ENCODE data around the gene SNAP47.
A peak's percentile ranks its signal among the peaks of the same experiment; 100 is the strongest.

The SNAP47 gene

DNA sequence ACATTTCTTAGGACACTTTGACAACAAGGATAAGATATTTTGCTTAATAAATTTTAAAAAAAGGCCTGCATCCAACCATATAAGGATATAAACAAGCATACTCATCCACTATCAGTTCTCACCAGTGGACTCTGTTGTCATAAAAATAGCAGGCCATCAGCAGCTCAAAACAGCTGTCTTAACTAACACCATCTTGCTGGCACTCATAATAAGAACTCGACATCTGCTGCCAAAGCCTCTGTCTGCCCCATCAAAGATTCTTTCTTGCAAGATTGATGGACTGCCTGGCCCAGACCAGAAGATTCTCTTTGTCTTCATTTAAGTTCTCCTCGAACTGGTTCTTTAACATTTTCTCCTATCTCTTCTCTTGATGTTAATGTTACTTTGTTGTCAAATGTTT lies 10.2 kb upstream of the SNAP47 start:
- Histone ChIP-seq H3K27ac (no peak overlapping the region), H3K79me2 (ENCODE audit: insufficient read depth, low read depth) (no peaks in the 10 kb centered on the region), H3K4me1 (ENCODE audit: low read depth, poor library complexity, severe bottlenecking) (peaks cover 20% of the 10 kb centered on the region), H3K4me3 (IDR thresholded peaks at IDR 0.05; ENCODE audit: insufficient read depth, low read depth, low read length) (no peak overlapping the region), H4K20me1 (ENCODE audit: insufficient read depth) (no peaks in the 10 kb centered on the region), H3K4me2 (no peak overlapping the region), H3K36me3 (ENCODE audit: insufficient read depth) (no peaks in the 10 kb centered on the region), H3K27me3 (ENCODE audit: insufficient read depth, low read depth) (no peaks in the 10 kb centered on the region), H2AFZ (ENCODE audit: low read depth) (no peak overlapping the region), H3K9ac (no peak overlapping the region)
- TF ChIP-seq, protein P1, sequence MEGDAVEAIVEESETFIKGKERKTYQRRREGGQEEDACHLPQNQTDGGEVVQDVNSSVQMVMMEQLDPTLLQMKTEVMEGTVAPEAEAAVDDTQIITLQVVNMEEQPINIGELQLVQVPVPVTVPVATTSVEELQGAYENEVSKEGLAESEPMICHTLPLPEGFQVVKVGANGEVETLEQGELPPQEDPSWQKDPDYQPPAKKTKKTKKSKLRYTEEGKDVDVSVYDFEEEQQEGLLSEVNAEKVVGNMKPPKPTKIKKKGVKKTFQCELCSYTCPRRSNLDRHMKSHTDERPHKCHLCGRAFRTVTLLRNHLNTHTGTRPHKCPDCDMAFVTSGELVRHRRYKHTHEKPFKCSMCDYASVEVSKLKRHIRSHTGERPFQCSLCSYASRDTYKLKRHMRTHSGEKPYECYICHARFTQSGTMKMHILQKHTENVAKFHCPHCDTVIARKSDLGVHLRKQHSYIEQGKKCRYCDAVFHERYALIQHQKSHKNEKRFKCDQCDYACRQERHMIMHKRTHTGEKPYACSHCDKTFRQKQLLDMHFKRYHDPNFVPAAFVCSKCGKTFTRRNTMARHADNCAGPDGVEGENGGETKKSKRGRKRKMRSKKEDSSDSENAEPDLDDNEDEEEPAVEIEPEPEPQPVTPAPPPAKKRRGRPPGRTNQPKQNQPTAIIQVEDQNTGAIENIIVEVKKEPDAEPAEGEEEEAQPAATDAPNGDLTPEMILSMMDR (conservative IDR thresholded peaks at IDR 0.05; ENCODE audit: low read depth, low read length), result no peak

DNA sequence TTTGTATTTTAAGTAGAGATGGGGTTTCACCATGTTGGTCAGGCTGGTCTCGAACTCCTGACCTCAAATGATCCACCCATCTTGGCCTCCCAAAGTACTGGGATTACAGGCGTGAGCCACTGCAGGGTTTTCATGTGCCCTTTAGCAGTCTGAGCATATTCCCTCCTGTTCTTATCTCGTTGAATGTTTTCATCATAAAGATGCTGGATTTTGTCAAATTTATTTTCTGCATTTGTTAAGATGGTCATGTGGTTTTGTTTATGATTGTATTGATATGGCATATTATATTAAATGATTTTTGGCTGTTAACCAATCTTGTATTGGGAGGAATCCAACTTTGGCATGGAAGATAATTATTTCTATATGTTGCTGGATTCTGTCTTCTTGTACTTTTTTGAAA lies 8.9 kb upstream of the SNAP47 start:
- H3K79me2 ChIP-seq (ENCODE audit: insufficient read depth, low read depth), result no peaks in the 10 kb centered on the region
- H4K20me1 ChIP-seq (ENCODE audit: insufficient read depth), result no peaks in the 10 kb centered on the region
- H3K4me2 ChIP-seq, result no peak overlapping the region
- TF ChIP-seq, protein P1 (conservative IDR thresholded peaks at IDR 0.05; ENCODE audit: low read depth, low read length), result no peak
- H3K27me3 ChIP-seq (ENCODE audit: insufficient read depth, low read depth), result no peaks in the 10 kb centered on the region
- H3K9ac ChIP-seq, result no peak overlapping the region
- H3K27ac ChIP-seq, result no peak overlapping the region
- no peak overlapping the region for H2AFZ ChIP-seq (ENCODE audit: low read depth)
- peaks cover 30% of the 10 kb centered on the region for H3K4me1 ChIP-seq (ENCODE audit: low read depth, poor library complexity, severe bottlenecking)
- no peaks in the 10 kb centered on the region for H3K36me3 ChIP-seq (ENCODE audit: insufficient read depth)
- H3K4me3 ChIP-seq (IDR thresholded peaks at IDR 0.05; ENCODE audit: insufficient read depth, low read depth, low read length), result no peak overlapping the region

DNA sequence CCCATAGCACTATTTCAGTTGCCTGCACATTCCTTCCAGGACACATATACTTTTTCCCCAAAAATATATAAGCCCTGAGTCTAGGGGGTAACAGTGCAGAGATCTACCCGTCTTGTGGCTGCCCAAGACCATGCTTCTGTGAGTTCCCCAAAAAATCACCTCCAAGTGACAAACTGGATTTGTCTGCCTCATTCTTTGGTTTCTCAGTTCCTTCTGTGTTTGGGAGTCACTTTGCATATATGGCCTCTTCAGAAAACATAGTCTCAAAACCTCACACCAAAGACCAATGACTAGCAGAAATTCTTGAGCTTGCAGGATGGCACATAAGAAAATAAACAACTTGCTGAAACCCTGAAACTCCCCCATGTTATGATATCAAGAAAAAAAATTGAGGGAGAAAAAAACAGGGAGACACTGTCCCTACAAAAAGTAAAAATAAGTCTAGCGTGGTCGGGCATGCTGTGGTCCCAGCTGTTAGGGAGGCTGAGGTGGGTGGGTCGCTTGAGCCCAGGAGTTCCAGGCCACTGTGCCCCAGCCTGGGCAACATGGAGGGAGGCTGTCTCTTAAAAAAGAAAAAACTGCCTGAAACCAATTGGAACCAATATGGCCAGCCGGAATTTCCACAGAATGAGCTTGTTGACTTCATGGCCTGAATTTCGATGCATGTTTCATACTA lies 8.2 kb upstream of the SNAP47 start:
- Histone ChIP-seq H3K27ac (no peak overlapping the region), H3K27me3 (ENCODE audit: insufficient read depth, low read depth) (no peaks in the 10 kb centered on the region), H3K4me1 (ENCODE audit: low read depth, poor library complexity, severe bottlenecking) (peaks cover 30% of the 10 kb centered on the region), H3K36me3 (ENCODE audit: insufficient read depth) (no peaks in the 10 kb centered on the region), H2AFZ (ENCODE audit: low read depth) (no peak overlapping the region), H3K4me3 (IDR thresholded peaks at IDR 0.05; ENCODE audit: insufficient read depth, low read depth, low read length) (no peak overlapping the region), H4K20me1 (ENCODE audit: insufficient read depth) (no peaks in the 10 kb centered on the region), H3K79me2 (ENCODE audit: insufficient read depth, low read depth) (no peaks in the 10 kb centered on the region), H3K9ac (no peak overlapping the region), H3K4me2 (peak overlapping the region; percentile 77; the same call in 1 of the 2 replicates)
- TF ChIP-seq, protein P1 (conservative IDR thresholded peaks at IDR 0.05; ENCODE audit: low read depth, low read length), result no peak

DNA sequence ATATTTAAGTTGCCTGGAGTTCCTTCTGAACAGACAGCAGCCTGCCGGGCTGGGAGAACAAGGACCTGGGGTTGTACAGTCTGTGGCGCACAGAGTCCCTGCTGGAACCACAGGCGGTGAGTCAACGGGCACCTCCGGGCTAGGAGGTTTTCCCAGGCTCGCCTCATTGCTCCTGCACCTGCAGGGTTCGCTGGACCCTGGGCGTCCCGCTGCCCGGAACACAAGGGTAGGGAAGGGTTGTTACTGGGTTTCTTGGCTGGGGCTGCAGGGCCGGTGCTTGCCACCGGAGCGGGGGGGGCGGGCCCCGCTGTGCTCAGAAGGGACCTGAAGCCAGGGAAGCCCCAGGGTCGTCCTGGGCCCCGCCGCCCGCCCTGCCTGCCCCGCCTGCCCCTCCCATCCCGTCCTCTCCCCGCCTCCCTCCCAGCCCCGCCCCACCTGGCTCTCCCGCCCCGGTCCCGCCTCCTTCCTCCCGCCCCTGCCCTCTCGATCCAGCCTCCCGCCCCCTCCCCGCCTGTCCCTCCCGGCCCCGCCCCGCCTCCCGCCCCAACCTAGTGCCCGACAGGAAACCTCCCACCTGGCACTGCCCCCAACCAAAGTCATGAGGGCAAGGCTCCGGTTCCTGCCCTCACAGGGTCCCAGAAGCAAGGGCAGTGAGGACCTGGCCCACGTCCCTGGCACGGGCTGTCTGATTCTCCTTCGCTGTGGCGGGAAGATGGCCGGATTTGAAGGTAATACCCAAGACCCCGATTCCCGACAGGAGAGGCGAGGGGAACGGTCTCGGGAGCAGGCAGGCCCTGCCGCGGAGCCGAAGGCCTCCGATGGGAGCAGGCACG lies 7.0 kb upstream of the SNAP47 start:
- Histone ChIP-seq H3K27me3 (ENCODE audit: insufficient read depth, low read depth) (no peaks in the 10 kb centered on the region), H2AFZ (ENCODE audit: low read depth) (peak overlapping the region; percentile 52), H3K9ac (peak overlapping the region; percentile 45; the same call in 1 of the 2 replicates), H3K4me2 (peak overlapping the region; percentile 95), H3K79me2 (ENCODE audit: insufficient read depth, low read depth) (peaks cover 4% of the 10 kb centered on the region; the same call in 1 of the 2 replicates), H3K4me1 (ENCODE audit: low read depth, poor library complexity, severe bottlenecking) (peaks cover 30% of the 10 kb centered on the region), H3K4me3 (IDR thresholded peaks at IDR 0.05; ENCODE audit: insufficient read depth, low read depth, low read length) (peak overlapping the region; percentile 8), H3K27ac (no peak overlapping the region; the same call in 1 of the 2 replicates), H4K20me1 (ENCODE audit: insufficient read depth) (no peaks in the 10 kb centered on the region), H3K36me3 (ENCODE audit: insufficient read depth) (no peaks in the 10 kb centered on the region)
- TF ChIP-seq, protein P1 (conservative IDR thresholded peaks at IDR 0.05; ENCODE audit: low read depth, low read length), result no peak
